GM12874 (cell line): ENCODE measurements around the gene PPIP5K2.
A peak's percentile ranks its signal among the peaks of the same experiment; 100 is the strongest.

ENCODE experiments used
- TF ChIP-seq, protein P1 (sequence below): IDR thresholded peaks from 2 replicates; pipeline ENCODE4 v1.5.1; 2011; ENCODE audit warnings: low read depth, mild to moderate bottlenecking, control low read depth, low read length, moderate library complexity; ENCODE audit not compliant: insufficient read depth

The PPIP5K2 gene

GRCh38 chr5:103224118-103224893, 104.2 kb downstream of the PPIP5K2 start:
- TF ChIP-seq, protein P1, sequence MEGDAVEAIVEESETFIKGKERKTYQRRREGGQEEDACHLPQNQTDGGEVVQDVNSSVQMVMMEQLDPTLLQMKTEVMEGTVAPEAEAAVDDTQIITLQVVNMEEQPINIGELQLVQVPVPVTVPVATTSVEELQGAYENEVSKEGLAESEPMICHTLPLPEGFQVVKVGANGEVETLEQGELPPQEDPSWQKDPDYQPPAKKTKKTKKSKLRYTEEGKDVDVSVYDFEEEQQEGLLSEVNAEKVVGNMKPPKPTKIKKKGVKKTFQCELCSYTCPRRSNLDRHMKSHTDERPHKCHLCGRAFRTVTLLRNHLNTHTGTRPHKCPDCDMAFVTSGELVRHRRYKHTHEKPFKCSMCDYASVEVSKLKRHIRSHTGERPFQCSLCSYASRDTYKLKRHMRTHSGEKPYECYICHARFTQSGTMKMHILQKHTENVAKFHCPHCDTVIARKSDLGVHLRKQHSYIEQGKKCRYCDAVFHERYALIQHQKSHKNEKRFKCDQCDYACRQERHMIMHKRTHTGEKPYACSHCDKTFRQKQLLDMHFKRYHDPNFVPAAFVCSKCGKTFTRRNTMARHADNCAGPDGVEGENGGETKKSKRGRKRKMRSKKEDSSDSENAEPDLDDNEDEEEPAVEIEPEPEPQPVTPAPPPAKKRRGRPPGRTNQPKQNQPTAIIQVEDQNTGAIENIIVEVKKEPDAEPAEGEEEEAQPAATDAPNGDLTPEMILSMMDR = peak; percentile 69

DNA sequence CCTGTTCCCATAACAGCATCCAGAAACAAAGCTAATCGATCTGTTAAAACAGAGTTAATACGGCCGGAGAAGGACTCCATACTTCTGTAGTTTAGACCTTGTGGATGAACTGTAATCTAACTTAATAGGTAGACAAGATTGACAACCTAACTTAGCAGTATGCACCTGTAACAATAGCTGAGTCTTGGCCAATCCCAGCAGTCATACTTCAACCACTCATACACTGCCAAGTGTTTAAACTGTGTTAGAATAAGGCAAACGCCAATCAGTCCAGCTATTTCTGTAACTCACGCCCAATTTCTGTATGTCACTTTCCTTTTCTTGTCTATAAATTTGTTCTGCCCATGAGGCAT, 104.8 kb downstream of the PPIP5K2 start:
- TF ChIP-seq, protein P1 = no peak

DNA sequence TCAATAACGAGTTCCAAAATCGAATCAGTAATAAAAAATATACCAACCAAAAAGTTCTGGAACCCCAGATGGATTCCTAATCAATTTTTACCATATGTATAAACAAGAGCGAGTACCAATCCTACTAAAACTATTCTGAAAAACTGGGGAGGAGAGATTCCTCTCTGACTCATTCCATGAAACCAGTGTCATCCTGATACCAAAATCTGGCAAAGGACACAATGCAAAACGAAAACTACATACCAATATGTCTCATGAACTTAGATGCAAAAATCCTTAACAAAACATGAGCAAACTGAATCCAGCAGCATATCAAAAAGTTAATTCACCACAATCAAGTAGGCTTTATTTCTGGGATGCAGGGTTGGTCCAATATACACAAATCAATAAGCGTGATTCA, 108.0 kb downstream of the PPIP5K2 start:
- TF ChIP-seq, protein P1 = no peak

DNA sequence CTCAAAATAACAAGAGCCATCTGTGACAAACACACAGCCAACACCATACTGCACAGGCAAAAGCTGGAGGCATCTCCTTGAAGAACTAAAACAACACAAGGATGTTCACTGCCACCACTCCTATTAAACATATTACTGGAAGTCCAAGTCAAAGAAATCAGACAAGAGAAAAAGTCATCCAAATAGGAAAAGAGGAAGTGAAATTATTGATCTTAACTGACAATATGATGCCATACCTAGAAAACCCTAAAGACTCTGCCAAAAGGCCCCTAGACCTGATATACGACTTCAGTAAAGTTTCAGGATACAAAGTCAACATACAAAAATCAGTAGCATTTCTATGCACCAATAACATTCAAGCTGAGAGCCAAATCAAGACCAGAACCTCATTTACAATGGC, 108.5 kb downstream of the PPIP5K2 start:
- TF ChIP-seq, protein P1 = no peak

DNA sequence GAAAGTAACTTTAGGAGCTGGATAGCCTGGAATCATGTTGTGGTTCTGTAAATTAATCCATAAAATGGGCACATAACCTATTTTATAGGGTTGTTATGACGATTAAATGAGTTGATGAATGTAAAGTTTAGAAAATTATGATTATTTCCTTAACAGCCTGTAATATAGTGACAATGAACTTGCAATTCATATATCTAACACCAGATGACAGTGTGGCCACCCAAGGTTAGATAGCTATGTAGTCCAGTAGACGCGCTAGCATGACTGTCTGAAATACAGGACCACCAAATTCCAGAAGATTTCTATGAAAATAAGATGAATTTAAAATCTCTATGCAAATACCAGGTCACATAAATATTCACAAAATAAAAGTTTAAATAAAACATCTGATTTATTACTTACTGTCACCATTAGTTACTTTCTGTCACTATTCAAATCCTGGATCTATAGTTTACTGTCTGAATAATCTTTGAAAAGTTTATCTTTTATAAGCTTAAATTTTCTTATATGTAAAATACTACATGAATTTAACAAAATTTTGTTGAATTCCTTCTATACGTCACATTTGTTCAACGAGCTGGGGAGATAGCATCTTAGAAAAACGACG, 112.4 kb downstream of the PPIP5K2 start:
- TF ChIP-seq, protein P1 = peak; percentile 74

DNA sequence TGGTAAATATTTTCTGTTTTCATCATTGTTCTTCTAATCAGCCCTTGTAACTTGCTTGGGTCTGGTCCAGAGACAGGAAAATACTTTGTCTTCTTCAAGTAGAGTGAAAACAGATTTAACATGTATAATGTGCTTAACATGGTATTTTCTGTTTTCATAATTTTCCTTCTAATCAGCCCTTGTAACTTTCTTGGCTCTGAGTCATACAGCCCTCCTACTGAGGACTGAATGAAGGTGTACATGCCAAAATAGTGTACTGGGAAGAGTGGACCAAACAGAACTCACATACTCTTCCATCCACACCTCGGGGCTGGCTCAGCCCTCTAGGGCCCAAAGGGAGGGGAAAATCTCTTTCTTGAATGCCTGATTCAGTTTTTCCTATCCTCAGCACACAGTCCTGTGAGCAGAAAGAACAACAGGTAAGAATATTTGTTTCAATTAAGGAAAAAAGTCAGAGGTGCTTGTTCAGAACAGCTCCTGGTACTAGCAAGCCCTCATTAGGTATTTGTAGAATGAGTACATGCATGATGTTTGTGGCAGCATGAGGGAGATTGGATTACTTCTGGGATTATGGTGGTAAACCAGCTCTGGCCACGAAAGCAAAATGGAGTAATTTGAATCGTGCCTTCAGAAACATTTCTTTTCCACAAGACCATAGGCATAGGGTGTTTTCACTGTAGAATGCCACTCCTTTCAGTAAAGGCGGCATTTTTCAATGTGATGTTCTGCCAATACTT, 114.3 kb downstream of the PPIP5K2 start:
- TF ChIP-seq, protein P1 = no peak

DNA sequence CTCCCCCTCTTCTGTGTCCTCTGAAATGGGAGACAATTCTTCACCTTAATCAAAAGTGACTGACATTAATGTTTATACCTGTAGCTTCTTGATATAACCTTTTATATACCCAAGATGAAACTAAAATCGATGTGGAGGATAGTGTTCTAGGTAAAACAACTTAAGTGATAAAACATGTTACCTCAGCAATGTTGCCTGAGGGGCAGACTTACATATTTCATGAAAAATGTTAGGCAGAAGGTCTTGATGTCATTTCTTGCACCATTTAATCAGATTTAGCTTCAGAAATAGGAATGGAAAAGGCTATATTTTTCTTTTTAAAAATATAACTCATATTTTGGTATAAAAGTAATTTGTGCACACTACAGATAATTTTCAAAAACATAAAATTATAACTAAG, 115.8 kb downstream of the PPIP5K2 start:
- TF ChIP-seq, protein P1 = no peak
